Panc1 (cell line): Measurements from ENCODE around the gene DHRSX. TPM values are rescaled to one million over a fixed set of nuclear protein-coding genes. Genes with fewer than 3 reads are reported as not detected.

Experiments used
- ATAC-seq: fragments of 200-7000 bp; cut with Tn5 transposase; 2 replicates; pipeline ENCODE4 v1.9.1; 2020; ENCODE audit warnings: mild to moderate bottlenecking, moderate library complexity
- BruUV-seq: library from RNA; stranded (reverse); fragments of 400-500 nt; replicated peaks from 2 replicates; lab custom pipeline; 2021; lab: Mats Ljungman, UMichigan
- CTCF ChIA-PET: fragments of 300-600 bp; sonication (Branson Sonifier 250); formaldehyde crosslinking; loops from one replicate; lab custom pipeline; 2022; ENCODE audit warnings: antibody characterized with exemption; lab: Charles Lee
- POLR2A ChIA-PET: fragments of 300-600 bp; sonication (Branson Sonifier 250); formaldehyde crosslinking; loops from one replicate; lab custom pipeline; 2022; ENCODE audit warnings: antibody characterized with exemption; lab: Charles Lee
- DNase-seq: peaks from one replicate; pipeline ENCODE4 v3.0.0-alpha.2; 2010; ENCODE audit warnings: low read depth, low spot score
- H3K27ac ChIP-seq: 2 replicates; pipeline ENCODE4 v1.5.1; 2011; ENCODE audit warnings: mild to moderate bottlenecking, low read length, inconsistent platforms
- H3K27me3 ChIP-seq: fragments of 200-500 bp; sonication (Bioruptor generic); 2 replicates; pipeline ENCODE4 v1.6.0; 2014; ENCODE audit warnings: low read length, inconsistent platforms; ENCODE audit not compliant: control insufficient read depth, insufficient read depth
- H3K36me3 ChIP-seq: fragments of 200-500 bp; sonication (Bioruptor generic); 2 replicates; pipeline ENCODE4 v1.5.1; 2014; ENCODE audit warnings: inconsistent platforms, mild to moderate bottlenecking, low read length, moderate library complexity; ENCODE audit not compliant: control insufficient read depth, insufficient read depth
- H3K4me1 ChIP-seq: 2 replicates; pipeline ENCODE4 v1.5.1; 2011; ENCODE audit warnings: inconsistent platforms, mild to moderate bottlenecking, low read length, moderate library complexity; ENCODE audit not compliant: control insufficient read depth, insufficient read depth
- H3K4me3 ChIP-seq, 2 experiments: 2 replicates each; pipeline ENCODE4 v1.5.1; 2011 to 2012; ENCODE audit warnings: low read depth in 2 of 2, low read length in 2 of 2, mild to moderate bottlenecking in 2 of 2, inconsistent platforms in 1 of 2, moderate library complexity in 1 of 2
- H3K9me3 ChIP-seq: fragments of 200-500 bp; sonication (Bioruptor generic); 2 replicates; pipeline ENCODE4 v1.5.1; 2014; ENCODE audit warnings: low read depth, mild to moderate bottlenecking, inconsistent platforms, low read length, moderate library complexity; ENCODE audit not compliant: control insufficient read depth, insufficient read depth
- CTCF ChIP-seq: fragments of 450-650 bp; IDR thresholded peaks from 2 replicates; pipeline ENCODE4 v1.5.1; 2017; ENCODE audit warnings: mild to moderate bottlenecking
- POLR2AphosphoS5 ChIP-seq: IDR thresholded peaks from 2 replicates; pipeline ENCODE4 v1.6.1; 2012; ENCODE audit warnings: mild to moderate bottlenecking, low read depth, low read length, moderate library complexity
- REST ChIP-seq, 2 experiments: IDR thresholded peaks; 2 replicates each; pipeline ENCODE4 v1.6.1; 2011 to 2012; ENCODE audit warnings: low read depth in 2 of 2, control low read depth in 1 of 2, low read length in 1 of 2, mild to moderate bottlenecking in 1 of 2, moderate library complexity in 1 of 2; ENCODE audit not compliant: insufficient read depth in 1 of 2
- SIN3A ChIP-seq: IDR thresholded peaks from 2 replicates; pipeline ENCODE4 v1.6.1; 2012; ENCODE audit warnings: low read depth, mild to moderate bottlenecking, low read length, moderate library complexity, borderline replicate concordance; ENCODE audit not compliant: insufficient read depth
- TCF7L2 ChIP-seq: IDR thresholded peaks from 2 replicates; pipeline ENCODE4 v1.6.1; 2011; ENCODE audit warnings: mild to moderate bottlenecking, low read depth, low read length, inconsistent platforms
- in situ Hi-C: cut with HindIII; loops from 2 replicates; pipeline ENCODE4 v1.10.0; 2016; ENCODE audit warnings: low sequenced_read_pairs, low pct_unique_long_range_greater_than_20kb
- intact Hi-C: fragments of 100-400 bp; cut with micrococcal nuclease; formaldehyde crosslinking; loops from one replicate; pipeline ENCODE4 v1.10.0; 2022; ENCODE audit not compliant: unreplicated experiment
- total RNA-seq: library from RNA; stranded (reverse); gene quantifications from one replicate; pipeline ENCODE4 v1.2.1, GENCODE V29; 2021; ENCODE audit not compliant: unreplicated experiment

Gene DHRSX
- total RNA-seq, 1 experiment from 2014 or later = 20.1 TPM

- ATAC-seq = no peak
- no peak for DNase-seq
- ChIA-PET POLR2A (no interaction called here), CTCF (no interaction called here)
- no TSS peak for BruUV-seq
- Histone ChIP-seq H3K9me3 (no peaks in the 10 kb centered on the region), H3K27ac (no peak overlapping the region), H3K4me1 (no peaks in the 10 kb centered on the region), H3K36me3 (no peaks in the 10 kb centered on the region), H3K27me3 (no peaks in the 10 kb centered on the region), H3K4me3 (no peak overlapping the region)
- in situ Hi-C loops (no loop called here), intact Hi-C loops (no loop called here)
- no peak for TF ChIP-seq REST (IDR thresholded peaks at IDR 0.05; ENCODE audit: insufficient read depth in 1 of 2, low read depth in 2 of 2, low read length in 1 of 2)
- no peak for TF ChIP-seq TCF7L2
- no peak for TF ChIP-seq SIN3A
- TF ChIP-seq POLR2AphosphoS5 = no peak
- no peak for TF ChIP-seq CTCF
Measured at GRCh38 chrX:2226906-2227656, 273.7 kb downstream of the DHRSX start.

GRCh38 chrX:2226182-2226581 is 274.6 kb downstream of the DHRSX start:
- no peak for ATAC-seq

More at GRCh38 chrX:2226182-2226581, 274.6 kb downstream of the DHRSX start:
- DNase-seq = no peak
- H3K36me3 ChIP-seq = no peaks in the 10 kb centered on the region
- H3K4me1 ChIP-seq = no peaks in the 10 kb centered on the region
- no peaks in the 10 kb centered on the region for H3K27me3 ChIP-seq
- ChIA-PET POLR2A (no interaction called here), CTCF (no interaction called here)
- no peak overlapping the region for H3K4me3 ChIP-seq
- intact Hi-C loops = no loop called here
- H3K9me3 ChIP-seq = no peaks in the 10 kb centered on the region
- no TSS peak for BruUV-seq
- H3K27ac ChIP-seq = no peak overlapping the region
- TF ChIP-seq POLR2AphosphoS5 = no peak
- TF ChIP-seq SIN3A = no peak
- TF ChIP-seq TCF7L2 = no peak
- no peak for TF ChIP-seq REST (IDR thresholded peaks at IDR 0.05; ENCODE audit: insufficient read depth in 1 of 2, low read depth in 2 of 2, low read length in 1 of 2)
- no peak for TF ChIP-seq CTCF
- in situ Hi-C loops = no loop called here
